ENCODE data around the gene SPATA17.
"Not testable (repeated sequence)": the region's sequence is repeated elsewhere in the genome, so short reads cannot be mapped to it uniquely, and the experiment has no call there.

The SPATA17 gene, protein sequence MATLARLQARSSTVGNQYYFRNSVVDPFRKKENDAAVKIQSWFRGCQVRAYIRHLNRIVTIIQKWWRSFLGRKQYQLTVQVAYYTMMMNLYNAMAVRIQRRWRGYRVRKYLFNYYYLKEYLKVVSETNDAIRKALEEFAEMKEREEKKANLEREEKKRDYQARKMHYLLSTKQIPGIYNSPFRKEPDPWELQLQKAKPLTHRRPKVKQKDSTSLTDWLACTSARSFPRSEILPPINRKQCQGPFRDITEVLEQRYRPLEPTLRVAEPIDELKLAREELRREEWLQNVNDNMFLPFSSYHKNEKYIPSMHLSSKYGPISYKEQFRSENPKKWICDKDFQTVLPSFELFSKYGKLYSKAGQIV

GRCh38 chr1:217630711-217631591, at the start of gene SPATA17, which contains the start of gene GPATCH2:
TSS of gene SPATA17 (plus strand) at chr1:217631344. CDS start at chr1:217631379, 35 bp downstream.
TSS of gene GPATCH2 (minus strand) at chr1:217631090. CDS start at chr1:217630971, 119 bp downstream.
- DNase-seq, result peak; percentile 89

DNA sequence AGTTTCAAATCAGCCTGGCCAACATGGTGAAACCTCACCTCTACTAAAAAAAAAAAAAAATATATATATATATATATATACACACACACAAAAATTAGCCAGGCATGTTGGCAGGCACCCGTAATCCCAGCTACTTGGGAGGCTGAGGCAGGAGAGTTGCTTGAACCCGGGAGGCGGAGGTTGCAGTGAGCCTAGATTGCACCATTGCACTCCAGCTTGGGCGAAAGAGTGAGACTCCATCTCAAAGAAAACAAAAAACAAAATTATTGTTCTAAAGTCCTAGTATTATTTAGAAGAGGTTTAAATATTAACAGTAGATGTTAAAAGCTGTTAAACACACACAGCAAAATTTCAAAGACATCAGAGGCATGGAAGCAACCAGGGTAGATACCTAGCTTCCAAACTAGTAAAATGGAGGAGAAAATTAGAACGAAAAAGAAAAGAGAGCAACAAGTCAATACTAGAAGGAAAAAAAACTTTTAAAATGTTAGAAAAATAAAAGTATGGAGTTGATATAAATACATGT, 46.8 kb upstream of the SPATA17 start:
- not testable (repeated sequence) for DNase-seq

- no peak for DNase-seq
These were observed 45.6 kb upstream of the SPATA17 start for GRCh38 chr1:217585577-217585976.

DNA sequence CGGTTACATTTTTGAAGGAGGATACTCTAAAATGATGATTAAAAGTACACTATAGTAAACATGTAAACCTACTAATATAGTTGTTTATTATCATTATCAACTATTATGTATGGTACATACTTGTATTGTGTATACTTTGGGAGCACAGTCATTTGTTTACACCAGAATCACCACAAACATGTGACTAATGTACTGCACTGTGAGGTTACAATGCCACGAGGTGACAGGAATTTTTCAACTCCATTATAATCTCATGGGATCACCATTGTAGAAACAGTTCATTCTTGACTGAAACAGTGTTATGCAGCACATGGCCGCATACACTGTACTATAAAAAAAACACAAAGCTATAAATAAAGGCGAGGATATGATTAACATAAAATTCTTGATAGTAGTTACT, 44.6 kb upstream of the SPATA17 start:
- no peak for DNase-seq

GRCh38 chr1:217590598-217590997, 40.5 kb upstream of the SPATA17 start:
- no peak for DNase-seq

DNA sequence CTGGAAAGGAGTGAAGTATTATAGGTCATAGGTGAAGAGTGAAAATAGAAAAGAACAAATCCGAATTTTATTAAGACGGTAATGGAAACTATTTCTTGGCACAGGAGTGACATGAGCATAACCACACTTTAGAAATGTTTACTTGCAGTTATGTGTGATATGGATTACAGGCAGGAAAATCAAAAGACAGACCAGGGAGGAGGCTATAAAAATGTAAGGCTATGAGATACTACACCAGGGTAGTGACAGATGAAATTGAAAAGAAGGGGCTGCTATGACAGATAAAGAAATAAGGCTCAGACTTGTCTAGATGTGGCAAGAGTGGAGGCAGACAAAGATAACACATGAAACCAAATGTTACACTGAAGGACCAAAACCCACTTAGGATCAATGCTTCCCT, 32.0 kb upstream of the SPATA17 start:
- DNase-seq, result no peak

GRCh38 chr1:217602380-217602779, 28.8 kb upstream of the SPATA17 start:
- DNase-seq, result no peak

- DNase-seq, result no peak
These were observed 25.8 kb upstream of the SPATA17 start for GRCh38 chr1:217605390-217605789.

DNA sequence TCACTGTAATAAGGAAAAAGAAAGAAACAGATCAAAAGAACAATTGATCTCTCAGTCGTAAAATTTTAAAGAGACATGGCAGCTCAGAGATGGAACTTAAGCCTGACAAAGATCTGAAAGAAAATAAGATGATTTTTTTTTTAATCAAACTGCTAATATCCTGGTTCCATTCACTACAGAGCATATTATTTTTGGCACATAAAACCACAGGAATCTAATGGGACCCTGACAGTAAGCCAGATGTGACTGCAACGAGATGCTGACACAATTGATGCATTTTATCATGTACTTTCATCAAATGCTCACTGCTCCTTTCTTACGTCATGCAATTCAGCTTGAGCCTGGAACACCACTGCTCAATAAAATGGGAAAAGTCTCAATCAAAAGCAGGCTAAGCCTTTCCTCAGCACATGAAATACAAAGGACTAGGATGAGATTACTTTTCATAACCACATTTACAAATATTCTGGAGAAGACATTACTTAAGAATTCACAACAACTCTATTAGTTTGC, 16.9 kb upstream of the SPATA17 start:
- no peak for DNase-seq

DNA sequence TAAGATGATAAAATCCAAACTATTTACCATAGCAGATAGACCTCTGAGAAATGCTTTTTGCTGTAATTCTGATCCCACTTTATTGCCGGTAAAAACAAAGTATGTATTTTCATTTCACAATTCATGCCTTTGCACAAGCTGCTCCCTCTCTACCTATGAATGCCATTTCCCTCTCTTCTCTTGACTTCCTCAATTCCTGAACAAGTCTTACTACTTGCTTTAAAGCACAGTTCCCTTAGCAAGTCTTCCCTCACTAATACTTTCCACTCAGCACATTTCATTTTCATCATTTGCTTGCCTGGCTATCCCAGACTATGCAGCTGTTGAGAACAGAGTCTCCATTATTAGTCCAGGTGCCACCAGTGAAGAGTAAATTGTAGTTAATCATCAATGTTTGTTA, 14.0 kb upstream of the SPATA17 start:
- DNase-seq, result no peak

DNA sequence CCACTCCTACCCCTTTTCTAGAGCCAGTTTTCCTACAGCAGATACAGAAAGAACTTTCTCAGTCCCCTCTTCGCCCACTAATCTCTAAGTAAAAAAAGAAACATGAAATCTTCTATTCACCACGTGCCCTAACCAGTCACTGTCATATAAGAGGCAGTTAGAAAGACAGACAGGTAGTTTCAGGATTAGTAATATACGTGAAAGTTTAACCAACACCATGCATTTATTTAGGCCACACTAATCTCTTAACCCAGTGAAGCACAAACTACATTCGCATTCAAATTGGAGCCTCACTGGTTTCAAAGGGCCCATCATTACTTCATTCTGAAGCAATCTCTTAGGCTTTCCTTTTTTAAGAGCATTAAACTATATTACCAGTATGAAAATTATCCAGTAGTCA, 10.3 kb upstream of the SPATA17 start:
- DNase-seq, result no peak

DNA sequence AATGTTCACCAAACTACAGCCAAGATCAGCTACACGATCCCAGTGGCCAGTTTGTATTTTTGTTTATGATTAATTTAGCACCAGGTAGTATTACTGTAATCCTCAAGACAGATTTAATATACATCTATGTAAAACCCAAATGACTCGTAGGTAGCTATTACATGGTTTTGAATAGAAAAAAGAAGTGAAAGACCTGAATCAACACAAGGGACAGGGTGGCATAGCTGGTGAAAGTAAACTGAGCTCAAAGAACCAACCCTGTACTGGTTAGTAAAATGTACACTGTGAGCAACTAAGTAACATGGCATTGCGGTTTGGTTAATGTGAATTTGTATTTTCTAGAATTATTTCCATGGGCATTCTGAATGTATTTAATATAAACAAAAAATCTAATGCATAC, 9.1 kb upstream of the SPATA17 start:
- no peak for DNase-seq

GRCh38 chr1:217626321-217626720, 4.8 kb upstream of the SPATA17 start:
- DNase-seq, result no peak

DNA sequence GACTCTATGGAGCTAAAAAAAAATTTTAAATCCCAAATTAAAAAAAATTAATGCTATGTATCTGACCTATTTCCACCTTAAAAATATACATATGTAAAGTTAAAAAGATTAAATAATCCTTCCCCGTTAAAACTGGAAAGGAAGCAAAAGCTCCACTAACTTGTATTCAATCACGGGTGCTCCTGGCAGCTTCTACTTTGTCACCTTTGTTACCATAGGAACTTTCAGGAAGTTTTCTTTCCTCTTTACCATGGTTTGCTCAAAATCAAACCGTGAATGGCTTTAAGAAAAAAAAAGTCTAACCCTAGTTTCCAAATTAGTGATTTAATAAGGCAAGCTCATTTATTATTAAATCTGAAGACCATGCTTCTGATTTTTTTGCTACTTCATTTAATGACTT, 3.7 kb upstream of the SPATA17 start:
- no peak for DNase-seq

DNA sequence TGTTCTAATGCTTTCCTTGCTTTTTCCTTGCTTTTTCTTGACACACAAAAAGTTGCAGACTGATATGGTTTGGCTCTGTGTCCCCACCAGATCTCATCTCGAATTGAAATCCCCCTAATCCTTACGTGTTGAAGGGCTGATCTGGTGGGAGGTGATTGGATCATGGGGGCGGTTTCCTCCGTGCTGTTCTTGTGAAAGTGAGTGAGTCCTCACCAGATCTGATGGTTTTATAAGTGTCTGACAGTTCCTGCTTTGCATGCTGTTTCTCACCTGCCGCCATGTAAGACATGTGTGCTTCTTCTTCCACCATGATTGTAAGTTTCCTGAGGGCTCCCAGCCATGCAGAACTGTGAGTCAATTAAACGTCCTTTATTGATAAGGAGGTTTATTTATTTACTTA, 11.3 kb downstream of the SPATA17 start:
- no peak for DNase-seq

- DNase-seq, result no peak
These were observed 16.6 kb downstream of the SPATA17 start for GRCh38 chr1:217647791-217648190.

- no peak for DNase-seq
These were observed 19.5 kb downstream of the SPATA17 start for GRCh38 chr1:217650674-217651073.

DNA sequence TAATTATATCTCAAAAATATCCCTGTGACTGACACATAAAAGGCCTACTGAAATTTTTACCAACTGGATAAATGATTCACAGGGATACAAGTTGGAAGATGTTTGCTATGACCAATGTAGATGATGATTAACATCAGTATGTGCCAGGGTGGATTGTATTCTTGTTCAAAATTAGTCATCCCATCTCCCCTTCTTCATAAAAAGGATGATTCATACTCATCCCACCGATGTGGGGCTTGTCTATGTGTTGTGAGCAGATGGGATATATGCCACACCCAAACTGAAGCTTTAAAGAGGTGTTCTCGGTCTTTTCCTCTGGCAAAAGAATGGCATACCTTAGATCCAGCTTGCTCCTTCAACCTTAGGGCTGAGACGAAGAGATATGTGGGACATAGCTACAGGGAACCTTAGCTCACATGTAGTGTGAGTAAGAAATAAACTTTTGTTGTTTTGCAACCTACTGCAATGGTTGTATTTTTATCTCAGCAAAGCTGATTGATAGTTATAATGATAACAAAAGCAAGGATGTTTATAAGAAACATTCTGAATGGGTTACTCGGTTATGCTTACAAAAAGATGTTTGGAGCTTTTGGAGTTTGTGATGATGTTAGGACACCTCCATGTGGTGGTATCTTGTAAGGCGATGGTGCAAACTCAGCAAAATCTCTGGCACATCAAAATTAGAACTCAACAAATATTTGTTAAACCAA, 29.4 kb downstream of the SPATA17 start:
- DNase-seq, result no peak

- no peak for DNase-seq
These were observed 30.3 kb downstream of the SPATA17 start for GRCh38 chr1:217661407-217661806.

- no peak for DNase-seq
These were observed 37.3 kb downstream of the SPATA17 start for GRCh38 chr1:217668351-217668940.

GRCh38 chr1:217673387-217673786, 42.2 kb downstream of the SPATA17 start:
- no peak for DNase-seq

- DNase-seq, result no peak
These were observed 43.0 kb downstream of the SPATA17 start for GRCh38 chr1:217674028-217674729.

Data from NCI-H1105 (cell line).